WERI-Rb-1 (cell line): ENCODE data around the gene ZNF593.
A peak's percentile ranks its signal among the peaks of the same experiment; 100 is the strongest.

Experiments
- DNase-seq: peaks from one replicate; pipeline ENCODE4 v3.0.0-alpha.2; 2020
- H3K27ac ChIP-seq: fragments of 250-450 bp; sonication (Bioruptor Pico); 2 replicates; pipeline ENCODE4 v1.5.1; 2020; ENCODE audit warnings: mild to moderate bottlenecking, moderate library complexity
- H3K27me3 ChIP-seq: fragments of 250-450 bp; sonication (Bioruptor Pico); 2 replicates; pipeline ENCODE4 v1.5.1; 2021; ENCODE audit warnings: mild to moderate bottlenecking, low read depth, moderate library complexity; ENCODE audit not compliant: insufficient read depth, severe bottlenecking
- H3K36me3 ChIP-seq: fragments of 250-450 bp; sonication (Bioruptor Pico); 2 replicates; pipeline ENCODE4 v1.5.1; 2020; ENCODE audit warnings: mild to moderate bottlenecking, moderate library complexity
- H3K4me3 ChIP-seq: 2 replicates; pipeline ENCODE4 v1.5.1; 2011; ENCODE audit warnings: low read depth, mild to moderate bottlenecking, control low read depth, low read length
- H3K9me3 ChIP-seq: fragments of 250-450 bp; sonication (Bioruptor Pico); 2 replicates; pipeline ENCODE4 v1.5.1; 2021; ENCODE audit warnings: mild to moderate bottlenecking, moderate library complexity; ENCODE audit not compliant: severe bottlenecking
- CTCF ChIP-seq: IDR thresholded peaks from 2 replicates; pipeline ENCODE4 v1.5.1; 2011; ENCODE audit warnings: low read depth, mild to moderate bottlenecking, control low read depth, inconsistent platforms, low read length

ZNF593 gene

GRCh38 chr1:26189751-26190275, 20.1 kb downstream of the ZNF593 start:
- no peaks in the 10 kb centered on the region for H3K9me3 ChIP-seq
- H3K27me3 ChIP-seq = no peaks in the 10 kb centered on the region
- TF ChIP-seq CTCF = no peak
- no peaks in the 10 kb centered on the region for H3K36me3 ChIP-seq
- no peak for DNase-seq
- H3K4me3 ChIP-seq = no peak overlapping the region
- no peak overlapping the region for H3K27ac ChIP-seq

- Histone ChIP-seq H3K9me3 (no peaks in the 10 kb centered on the region), H3K27ac (no peak within 1 kb of the TSS), H3K27me3 (no peaks in the 10 kb centered on the region), H3K4me3 (no peak within 1 kb of the TSS), H3K36me3 (no peaks in the 10 kb centered on the region)
- DNase-seq = peak; percentile 74
- TF ChIP-seq CTCF = peak; percentile 53
These were observed 20.8 kb downstream of the ZNF593 start, which contains the start of gene CATSPER4 for GRCh38 chr1:26190373-26190987. CATSPER4 (plus strand) TSS chr1:26190602; CDS start chr1:26190628, 26 bp downstream.

- Histone ChIP-seq H3K27ac (no peak overlapping the region), H3K27me3 (no peaks in the 10 kb centered on the region), H3K36me3 (no peaks in the 10 kb centered on the region), H3K9me3 (no peaks in the 10 kb centered on the region), H3K4me3 (no peak overlapping the region)
- DNase-seq = no peak
- TF ChIP-seq CTCF = no peak
These were observed 22.0 kb downstream of the ZNF593 start for GRCh38 chr1:26191739-26192138.

- H3K27ac ChIP-seq = no peak overlapping the region
- DNase-seq = no peak
- no peak for TF ChIP-seq CTCF
- no peaks in the 10 kb centered on the region for H3K9me3 ChIP-seq
- H3K27me3 ChIP-seq = no peaks in the 10 kb centered on the region
- no peak overlapping the region for H3K4me3 ChIP-seq
- H3K36me3 ChIP-seq = no peaks in the 10 kb centered on the region
These were observed 26.1 kb downstream of the ZNF593 start for GRCh38 chr1:26195805-26196204.

GRCh38 chr1:26197301-26197700, 27.6 kb downstream of the ZNF593 start:
- no peak for TF ChIP-seq CTCF
- Histone ChIP-seq H3K27ac (no peak overlapping the region), H3K36me3 (no peaks in the 10 kb centered on the region), H3K27me3 (no peaks in the 10 kb centered on the region), H3K4me3 (no peak overlapping the region), H3K9me3 (no peaks in the 10 kb centered on the region)
- DNase-seq = no peak

- no peaks in the 10 kb centered on the region for H3K27me3 ChIP-seq
- H3K27ac ChIP-seq = no peak overlapping the region
- H3K36me3 ChIP-seq = no peaks in the 10 kb centered on the region
- H3K9me3 ChIP-seq = no peaks in the 10 kb centered on the region
- no peak for DNase-seq
- no peak overlapping the region for H3K4me3 ChIP-seq
- TF ChIP-seq CTCF = no peak
These were observed 28.1 kb downstream of the ZNF593 start for GRCh38 chr1:26197813-26198212.
